GM12878 (cell line): ENCODE results near the gene ACTR1B. TPM values are rescaled to one million over a fixed set of nuclear protein-coding genes. Genes with fewer than 3 reads are reported as not detected.

Source experiments
- BCL11A ChIP-seq: IDR thresholded peaks from 2 replicates; pipeline ENCODE4 v1.6.1; 2011; ENCODE audit warnings: low read depth, low read length
- BMI1 ChIP-seq: fragments of 450-650 bp; IDR thresholded peaks from 2 replicates; pipeline ENCODE4 v1.6.1; 2016; ENCODE audit warnings: mild to moderate bottlenecking, moderate library complexity, borderline replicate concordance
- CBFB ChIP-seq: IDR thresholded peaks from 2 replicates; pipeline ENCODE4 v1.6.1; 2016; ENCODE audit warnings: antibody characterized with exemption, low read depth
- CBX3 ChIP-seq: fragments of 200-600 bp; sonication (generic); IDR thresholded peaks from 2 replicates; pipeline ENCODE4 v1.6.1; 2016; ENCODE audit warnings: low read depth, borderline replicate concordance
- CHD1 ChIP-seq: IDR thresholded peaks from 2 replicates; pipeline ENCODE4 v1.6.1; 2012; ENCODE audit warnings: low read depth, low read length, improper control_type of control experiment
- CREB1 ChIP-seq: IDR thresholded peaks from 2 replicates; pipeline ENCODE4 v1.6.1; 2012; ENCODE audit warnings: low read depth, mild to moderate bottlenecking, inconsistent platforms
- IKZF2 ChIP-seq, 2 experiments: fragments of 450-650 bp; IDR thresholded peaks; 2 replicates each; pipeline ENCODE4 v1.6.1; 2017; ENCODE audit warnings: mild to moderate bottlenecking in 2 of 2, moderate library complexity in 2 of 2
- JUND ChIP-seq: IDR thresholded peaks from 2 replicates; pipeline ENCODE4 v1.6.1; 2012; ENCODE audit warnings: low read depth, mild to moderate bottlenecking, low read length, improper control_type of control experiment, moderate library complexity
- KLF5 ChIP-seq: fragments of 450-650 bp; IDR thresholded peaks from 2 replicates; pipeline ENCODE4 v1.6.1; 2014; ENCODE audit warnings: mild to moderate bottlenecking; ENCODE audit not compliant: partially characterized antibody
- MTA2 ChIP-seq: fragments of 450-650 bp; IDR thresholded peaks from 2 replicates; pipeline ENCODE4 v1.6.1; 2016; ENCODE audit warnings: low read depth, mild to moderate bottlenecking, moderate library complexity
- PAX5 ChIP-seq: IDR thresholded peaks from 2 replicates; pipeline ENCODE4 v1.6.1; 2011; ENCODE audit warnings: low read depth, low read length, borderline replicate concordance
- POLR2A ChIP-seq: IDR thresholded peaks from 2 replicates; pipeline ENCODE4 v1.6.1; 2011; ENCODE audit warnings: low read depth, mild to moderate bottlenecking, low read length
- POLR2AphosphoS2 ChIP-seq: IDR thresholded peaks from 2 replicates; pipeline ENCODE4 v1.6.1; 2011; ENCODE audit warnings: low read depth, mild to moderate bottlenecking, low read length, improper control_type of control experiment, moderate library complexity
- RFX5 ChIP-seq: IDR thresholded peaks from 2 replicates; pipeline ENCODE4 v1.6.1; 2011; ENCODE audit warnings: low read depth, low read length, improper control_type of control experiment
- SMC3 ChIP-seq: IDR thresholded peaks from 2 replicates; pipeline ENCODE4 v1.6.1; 2011; ENCODE audit warnings: low read length, improper control_type of control experiment, borderline replicate concordance
- SP1 ChIP-seq: IDR thresholded peaks from one replicate; pipeline ENCODE4 v1.6.1; 2011; ENCODE audit warnings: low read depth, low read length
- SPI1 ChIP-seq: IDR thresholded peaks from 2 replicates; pipeline ENCODE4 v1.6.1; 2011; ENCODE audit warnings: low read depth, mild to moderate bottlenecking, low read length, moderate library complexity, borderline replicate concordance; ENCODE audit not compliant: insufficient read depth
- WRNIP1 ChIP-seq: IDR thresholded peaks from 2 replicates; pipeline ENCODE4 v1.6.1; 2011; ENCODE audit warnings: low read depth, low read length, improper control_type of control experiment, borderline replicate concordance
- polyA plus RNA-seq, 11 experiments: library from polyadenylated mRNA; depleted of rRNA in 4 of 11; unstranded in 6 of 11; stranded (reverse) in 5 of 11; fragments of >200 nt; fragmentation: Nextera tagmentation in 4 of 11; fragmentation: Illumina TruSeq in 1 of 11; extraction: Ambion mirVana in 4 of 11; extraction: Trizol in 1 of 11; gene quantifications; 1 replicate in 1 of 11; 2 replicates in 10 of 11; pipeline versions ENCODE4 v1.2.1 to v1.2.3, GENCODE V29; 2011 to 2016; ENCODE audit warnings: inconsistent platforms in 2 of 11, missing spikeins in 2 of 11, low read depth in 1 of 11
- total RNA-seq, 4 experiments: library from RNA; depleted of rRNA in 3 of 4; stranded (reverse); fragments of >200 nt in 3 of 4; fragmentation: Illumina TruSeq in 1 of 4; extraction: Trizol in 1 of 4; gene quantifications; 2 replicates each; pipeline versions ENCODE4 v1.2.1 to v1.2.3, GENCODE V29; 2013 to 2021
- TF ChIP-seq, protein P1 (sequence below): IDR thresholded peaks from 2 replicates; pipeline ENCODE4 v1.6.1; 2011; ENCODE audit warnings: low read depth, mild to moderate bottlenecking, low read length, moderate library complexity, borderline replicate concordance; ENCODE audit errors: extremely low read depth
- TF ChIP-seq, protein P2 (sequence below): fragments of 450-650 bp; formaldehyde crosslinking; IDR thresholded peaks from 2 replicates; pipeline ENCODE4 v1.4.0; 2020; ENCODE audit warnings: mild to moderate bottlenecking, moderate library complexity
- TF ChIP-seq, protein P3 (sequence below): fragments of 450-650 bp; IDR thresholded peaks from 2 replicates; pipeline ENCODE4 v1.6.1; 2017; ENCODE audit warnings: mild to moderate bottlenecking, moderate library complexity
- TF ChIP-seq, protein P4 (sequence below): fragments of 450-650 bp; IDR thresholded peaks from 2 replicates; pipeline ENCODE4 v1.6.1; 2017; ENCODE audit warnings: low read depth, mild to moderate bottlenecking, moderate library complexity

ACTR1B gene
- total and polyA plus RNA-seq, 10 of the 15 experiments (the other 5 are each of a cell fraction or from before 2014, with no cell fraction given), result 1.3 to 62.8 (median 44.8) TPM

DNA sequence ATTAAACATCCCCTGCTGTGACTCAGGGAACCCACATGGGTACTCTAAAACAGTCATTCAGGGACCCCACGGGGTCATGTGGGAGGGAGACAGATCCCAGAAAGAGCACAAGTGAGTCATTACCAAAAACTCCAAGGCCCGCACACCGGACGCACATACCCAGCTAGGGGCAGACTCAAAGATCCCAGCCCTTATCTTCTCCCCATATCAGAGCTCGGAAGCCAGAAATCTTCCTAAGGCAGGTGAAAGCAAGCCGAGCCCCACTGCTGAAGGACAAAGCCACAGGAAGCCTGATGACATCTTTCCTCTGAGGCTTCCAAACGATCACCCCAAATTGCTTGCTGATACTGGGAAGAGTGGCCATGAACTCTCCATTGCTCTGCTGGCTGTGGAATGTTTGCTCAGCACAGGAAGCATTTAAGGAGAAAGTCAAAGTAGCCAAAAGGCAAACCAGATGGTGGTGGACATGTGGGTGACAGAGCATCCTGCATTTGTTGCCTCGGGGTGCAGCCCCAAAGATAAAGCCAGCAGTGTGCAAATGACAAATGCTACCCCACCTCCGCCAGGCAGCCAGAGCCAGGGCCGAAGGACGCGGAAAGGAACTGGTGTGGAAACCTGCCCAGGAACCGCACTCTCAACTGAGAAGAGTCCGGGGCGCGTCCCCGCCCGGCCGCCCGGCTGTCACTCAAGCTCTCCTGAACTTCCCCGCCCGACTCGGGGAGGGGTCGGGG is 784 bp downstream of the ACTR1B start (continued):
- TF ChIP-seq CREB1 (peak; percentile 29; the same call in 1 of the 2 replicates), IKZF2 (IDR thresholded peaks at IDR 0.05) (peak; percentile 71 to 81), PAX5 (no peak), WRNIP1 (no peak), MTA2 (0 out of 2 replicates have a peak, but pooled peaks have one; percentile 17), KLF5 (peak; percentile 39), SPI1 (no peak), BCL11A (peak; percentile 83), CBX3 (no peak), RFX5 (0 out of 2 replicates have a peak, but pooled peaks have one; percentile 13), SMC3 (no peak), CBFB (no peak; the same call in 1 of the 2 replicates), BMI1 (no peak), POLR2AphosphoS2 (peak; percentile 30; the same call in 1 of the 2 replicates), CHD1 (no peak), POLR2A (peak; percentile 12; the same call in 1 of the 2 replicates), SP1 (no peak), JUND (no peak)
- TF ChIP-seq, protein P1, sequence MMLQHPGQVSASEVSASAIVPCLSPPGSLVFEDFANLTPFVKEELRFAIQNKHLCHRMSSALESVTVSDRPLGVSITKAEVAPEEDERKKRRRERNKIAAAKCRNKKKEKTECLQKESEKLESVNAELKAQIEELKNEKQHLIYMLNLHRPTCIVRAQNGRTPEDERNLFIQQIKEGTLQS, result no peak
- TF ChIP-seq, protein P2, sequence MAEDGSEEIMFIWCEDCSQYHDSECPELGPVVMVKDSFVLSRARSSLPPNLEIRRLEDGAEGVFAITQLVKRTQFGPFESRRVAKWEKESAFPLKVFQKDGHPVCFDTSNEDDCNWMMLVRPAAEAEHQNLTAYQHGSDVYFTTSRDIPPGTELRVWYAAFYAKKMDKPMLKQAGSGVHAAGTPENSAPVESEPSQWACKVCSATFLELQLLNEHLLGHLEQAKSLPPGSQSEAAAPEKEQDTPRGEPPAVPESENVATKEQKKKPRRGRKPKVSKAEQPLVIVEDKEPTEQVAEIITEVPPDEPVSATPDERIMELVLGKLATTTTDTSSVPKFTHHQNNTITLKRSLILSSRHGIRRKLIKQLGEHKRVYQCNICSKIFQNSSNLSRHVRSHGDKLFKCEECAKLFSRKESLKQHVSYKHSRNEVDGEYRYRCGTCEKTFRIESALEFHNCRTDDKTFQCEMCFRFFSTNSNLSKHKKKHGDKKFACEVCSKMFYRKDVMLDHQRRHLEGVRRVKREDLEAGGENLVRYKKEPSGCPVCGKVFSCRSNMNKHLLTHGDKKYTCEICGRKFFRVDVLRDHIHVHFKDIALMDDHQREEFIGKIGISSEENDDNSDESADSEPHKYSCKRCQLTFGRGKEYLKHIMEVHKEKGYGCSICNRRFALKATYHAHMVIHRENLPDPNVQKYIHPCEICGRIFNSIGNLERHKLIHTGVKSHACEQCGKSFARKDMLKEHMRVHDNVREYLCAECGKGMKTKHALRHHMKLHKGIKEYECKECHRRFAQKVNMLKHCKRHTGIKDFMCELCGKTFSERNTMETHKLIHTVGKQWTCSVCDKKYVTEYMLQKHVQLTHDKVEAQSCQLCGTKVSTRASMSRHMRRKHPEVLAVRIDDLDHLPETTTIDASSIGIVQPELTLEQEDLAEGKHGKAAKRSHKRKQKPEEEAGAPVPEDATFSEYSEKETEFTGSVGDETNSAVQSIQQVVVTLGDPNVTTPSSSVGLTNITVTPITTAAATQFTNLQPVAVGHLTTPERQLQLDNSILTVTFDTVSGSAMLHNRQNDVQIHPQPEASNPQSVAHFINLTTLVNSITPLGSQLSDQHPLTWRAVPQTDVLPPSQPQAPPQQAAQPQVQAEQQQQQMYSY (CRISPR knock-in tag), result no peak
- TF ChIP-seq, protein P3, sequence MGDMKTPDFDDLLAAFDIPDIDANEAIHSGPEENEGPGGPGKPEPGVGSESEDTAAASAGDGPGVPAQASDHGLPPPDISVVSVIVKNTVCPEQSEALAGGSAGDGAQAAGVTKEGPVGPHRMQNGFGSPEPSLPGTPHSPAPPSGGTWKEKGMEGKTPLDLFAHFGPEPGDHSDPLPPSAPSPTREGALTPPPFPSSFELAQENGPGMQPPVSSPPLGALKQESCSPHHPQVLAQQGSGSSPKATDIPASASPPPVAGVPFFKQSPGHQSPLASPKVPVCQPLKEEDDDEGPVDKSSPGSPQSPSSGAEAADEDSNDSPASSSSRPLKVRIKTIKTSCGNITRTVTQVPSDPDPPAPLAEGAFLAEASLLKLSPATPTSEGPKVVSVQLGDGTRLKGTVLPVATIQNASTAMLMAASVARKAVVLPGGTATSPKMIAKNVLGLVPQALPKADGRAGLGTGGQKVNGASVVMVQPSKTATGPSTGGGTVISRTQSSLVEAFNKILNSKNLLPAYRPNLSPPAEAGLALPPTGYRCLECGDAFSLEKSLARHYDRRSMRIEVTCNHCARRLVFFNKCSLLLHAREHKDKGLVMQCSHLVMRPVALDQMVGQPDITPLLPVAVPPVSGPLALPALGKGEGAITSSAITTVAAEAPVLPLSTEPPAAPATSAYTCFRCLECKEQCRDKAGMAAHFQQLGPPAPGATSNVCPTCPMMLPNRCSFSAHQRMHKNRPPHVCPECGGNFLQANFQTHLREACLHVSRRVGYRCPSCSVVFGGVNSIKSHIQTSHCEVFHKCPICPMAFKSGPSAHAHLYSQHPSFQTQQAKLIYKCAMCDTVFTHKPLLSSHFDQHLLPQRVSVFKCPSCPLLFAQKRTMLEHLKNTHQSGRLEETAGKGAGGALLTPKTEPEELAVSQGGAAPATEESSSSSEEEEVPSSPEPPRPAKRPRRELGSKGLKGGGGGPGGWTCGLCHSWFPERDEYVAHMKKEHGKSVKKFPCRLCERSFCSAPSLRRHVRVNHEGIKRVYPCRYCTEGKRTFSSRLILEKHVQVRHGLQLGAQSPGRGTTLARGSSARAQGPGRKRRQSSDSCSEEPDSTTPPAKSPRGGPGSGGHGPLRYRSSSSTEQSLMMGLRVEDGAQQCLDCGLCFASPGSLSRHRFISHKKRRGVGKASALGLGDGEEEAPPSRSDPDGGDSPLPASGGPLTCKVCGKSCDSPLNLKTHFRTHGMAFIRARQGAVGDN, result no peak
- TF ChIP-seq, protein P4, sequence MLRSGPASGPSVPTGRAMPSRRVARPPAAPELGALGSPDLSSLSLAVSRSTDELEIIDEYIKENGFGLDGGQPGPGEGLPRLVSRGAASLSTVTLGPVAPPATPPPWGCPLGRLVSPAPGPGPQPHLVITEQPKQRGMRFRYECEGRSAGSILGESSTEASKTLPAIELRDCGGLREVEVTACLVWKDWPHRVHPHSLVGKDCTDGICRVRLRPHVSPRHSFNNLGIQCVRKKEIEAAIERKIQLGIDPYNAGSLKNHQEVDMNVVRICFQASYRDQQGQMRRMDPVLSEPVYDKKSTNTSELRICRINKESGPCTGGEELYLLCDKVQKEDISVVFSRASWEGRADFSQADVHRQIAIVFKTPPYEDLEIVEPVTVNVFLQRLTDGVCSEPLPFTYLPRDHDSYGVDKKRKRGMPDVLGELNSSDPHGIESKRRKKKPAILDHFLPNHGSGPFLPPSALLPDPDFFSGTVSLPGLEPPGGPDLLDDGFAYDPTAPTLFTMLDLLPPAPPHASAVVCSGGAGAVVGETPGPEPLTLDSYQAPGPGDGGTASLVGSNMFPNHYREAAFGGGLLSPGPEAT, result peak; percentile 58
